Stimulated activated CD8-positive, alpha-beta memory T cell treated with anti-CD3 and anti-CD28 coated beads, Interleukin-7, amount 100 ng/mL, for 24 hours (primary cell): ENCODE measurements around the gene SIRPD.
A peak's percentile ranks its signal among the peaks of the same experiment; 100 is the strongest.
"Not testable (repeated sequence)": the region's sequence is repeated elsewhere in the genome, so short reads cannot be mapped to it uniquely, and the experiment has no call there.

Experiments
- DNase-seq: peaks from one replicate; pipeline ENCODE4 v3.0.0-alpha.2; 2020; ENCODE audit warnings: low read depth

Gene SIRPD

GRCh38 chr20:1537731-1538058 lies 19.8 kb downstream of the SIRPD start:
- no peak for DNase-seq

GRCh38 chr20:1536893-1537730 lies 20.4 kb downstream of the SIRPD start:
- no peak for DNase-seq

GRCh38 chr20:1535420-1536175 lies 21.9 kb downstream of the SIRPD start:
- no peak for DNase-seq

GRCh38 chr20:1534526-1534925 lies 23.0 kb downstream of the SIRPD start:
- no peak for DNase-seq

- DNase-seq, result no peak
These were observed 24.4 kb downstream of the SIRPD start for GRCh38 chr20:1533059-1533458.

GRCh38 chr20:1528811-1529210 lies 28.7 kb downstream of the SIRPD start:
- no peak for DNase-seq

GRCh38 chr20:1527923-1528322 lies 29.6 kb downstream of the SIRPD start:
- DNase-seq, result no peak

- no peak for DNase-seq
These were observed 30.6 kb downstream of the SIRPD start for GRCh38 chr20:1526896-1527295.

- DNase-seq, result no peak
These were observed 31.2 kb downstream of the SIRPD start for GRCh38 chr20:1526310-1526709.

- DNase-seq, result no peak
These were observed 33.5 kb downstream of the SIRPD start for GRCh38 chr20:1524004-1524403.

- no peak for DNase-seq
These were observed 40.5 kb downstream of the SIRPD start for GRCh38 chr20:1517010-1517409.

GRCh38 chr20:1513801-1514200 lies 43.7 kb downstream of the SIRPD start:
- DNase-seq, result no peak

- DNase-seq, result no peak
These were observed 48.3 kb downstream of the SIRPD start for GRCh38 chr20:1509237-1509636.

- DNase-seq, result no peak
These were observed 48.9 kb downstream of the SIRPD start for GRCh38 chr20:1508574-1508973.

- no peak for DNase-seq
These were observed 50.2 kb downstream of the SIRPD start for GRCh38 chr20:1507276-1507675.

GRCh38 chr20:1505871-1506270 lies 51.6 kb downstream of the SIRPD start:
- no peak for DNase-seq

GRCh38 chr20:1505361-1505760 lies 52.1 kb downstream of the SIRPD start:
- no peak for DNase-seq

- peak; percentile 45 for DNase-seq
These were observed 53.8 kb downstream of the SIRPD start for GRCh38 chr20:1503564-1504227.

GRCh38 chr20:1500496-1500895 lies 57.0 kb downstream of the SIRPD start:
- no peak for DNase-seq

- DNase-seq, result no peak
These were observed 57.7 kb downstream of the SIRPD start for GRCh38 chr20:1499528-1500420.

- not testable (repeated sequence) for DNase-seq
These were observed 60.1 kb downstream of the SIRPD start for GRCh38 chr20:1497371-1497770.

GRCh38 chr20:1496930-1497329 lies 60.6 kb downstream of the SIRPD start:
- DNase-seq, result no peak
